Aorta (tissue), 5 donors: Measurements from ENCODE around the gene TST. TPM values are rescaled to one million over a fixed set of nuclear protein-coding genes. Genes with fewer than 3 reads are reported as not detected.
A peak's percentile ranks its signal among the peaks of the same experiment; 100 is the strongest.

ENCODE experiments used
- ATAC-seq: fragments of 200-7000 bp; cut with Tn5 transposase; one replicate; pipeline ENCODE4 v1.9.1; 2022; ENCODE audit warnings: moderate library complexity; ENCODE audit not compliant: low FRiP score
- DNase-seq, 2 donors: peaks; one replicate each; pipeline ENCODE4 v3.0.0-alpha.2; 2020
- H3K27ac ChIP-seq, 2 donors: one replicate each; pipeline ENCODE4 v1.5.1; 2013; ENCODE audit warnings: low read length in 2 of 2, mild to moderate bottlenecking in 2 of 2, moderate library complexity in 2 of 2, control low read depth in 1 of 2, inconsistent platforms in 1 of 2, low read depth in 1 of 2
- H3K27me3 ChIP-seq, 2 donors: one replicate each; pipeline ENCODE4 v1.6.1; 2013; ENCODE audit warnings: control low read depth in 1 of 2, low read length in 1 of 2, mild to moderate bottlenecking in 1 of 2, moderate library complexity in 1 of 2; ENCODE audit not compliant: insufficient read depth in 2 of 2, control insufficient read depth in 1 of 2
- H3K36me3 ChIP-seq, 2 donors: one replicate each; pipeline ENCODE4 v1.6.1; 2013; ENCODE audit warnings: control low read depth in 1 of 2, low read length in 1 of 2, mild to moderate bottlenecking in 1 of 2; ENCODE audit not compliant: insufficient read depth in 2 of 2, control insufficient read depth in 1 of 2
- H3K4me1 ChIP-seq, 2 donors: one replicate each; pipeline ENCODE4 v1.6.1; 2013; ENCODE audit warnings: low read length in 2 of 2, control low read depth in 1 of 2, mild to moderate bottlenecking in 1 of 2, moderate library complexity in 1 of 2; ENCODE audit not compliant: insufficient read depth in 2 of 2, control insufficient read depth in 1 of 2
- H3K4me3 ChIP-seq, 2 donors: one replicate each; pipeline ENCODE4 v1.5.1; 2013; ENCODE audit warnings: low read length in 2 of 2, control low read depth in 1 of 2, mild to moderate bottlenecking in 1 of 2
- H3K9me3 ChIP-seq: one replicate; pipeline ENCODE4 v1.6.1; 2013; ENCODE audit warnings: mild to moderate bottlenecking, low read length; ENCODE audit not compliant: control insufficient read depth
- WGBS, 2 donors: extraction: QIAGEN DNeasy Blood & Tissue Kit; methylation state at CpG; one replicate each; pipeline ENCODE4 v1.1.7; 2013; 5-methylcytosine and 5-hydroxymethylcytosine counted together
- intact Hi-C, 2 donors: fragments of 100-400 bp; cut with DNase I; formaldehyde crosslinking; loops; one replicate each; pipeline versions ENCODE4 v1.14.2 to v1.15.0; 2022
- long read RNA-seq, 2 donors: library from polyadenylated mRNA; unstranded; transcript quantifications; one replicate each; pipeline ENCODE4 v2.0.0, GENCODE V29; 2020 to 2021
- polyA plus RNA-seq, 2 donors: library from polyadenylated mRNA; stranded (reverse); fragments of 200-250 nt; gene quantifications; one replicate each; pipeline ENCODE4 v1.2.3, GENCODE V29; 2013
- total RNA-seq, 2 donors: library from RNA; stranded (reverse); fragmentation: NEBNext Ultra II Directional; extraction: Animal tissue kit (Norgen Biotek cat#: 25700); gene quantifications; one replicate each; pipeline ENCODE4 v1.2.1, GENCODE V29; 2021
- donor health status: healthy with polysubstance abuse.
- donor health status: Bipolar disorder and iron deficiency.
- donor health status: DM: no; HTN: no; CAD: no.
- donor health status: DM: no; HTN: no; CAD: no.
- donor health status: DM: yes; HTN: yes; CAD: no.

TST gene
- total RNA-seq: 1 to 10 TPM; 9.7 to 10.0 TPM
- 10 to 100 TPM; 26.8 to 61.7 TPM for polyA plus RNA-seq
- long read RNA-seq, donor 1, transcript TST-201 (3 exons, 1,211 nt): major isoform, 7 of 12 reads
- long read RNA-seq, donor 1, partial matches to known transcripts: 0 of 12 reads
- long read RNA-seq, donor 1, other reads (novel, unspliced or antisense): 2 of 12 reads
- long read RNA-seq, donor 2, partial matches to known transcripts: 0 of 7 reads
- long read RNA-seq, donor 2, other reads (novel, unspliced or antisense): 2 of 7 reads

DNA sequence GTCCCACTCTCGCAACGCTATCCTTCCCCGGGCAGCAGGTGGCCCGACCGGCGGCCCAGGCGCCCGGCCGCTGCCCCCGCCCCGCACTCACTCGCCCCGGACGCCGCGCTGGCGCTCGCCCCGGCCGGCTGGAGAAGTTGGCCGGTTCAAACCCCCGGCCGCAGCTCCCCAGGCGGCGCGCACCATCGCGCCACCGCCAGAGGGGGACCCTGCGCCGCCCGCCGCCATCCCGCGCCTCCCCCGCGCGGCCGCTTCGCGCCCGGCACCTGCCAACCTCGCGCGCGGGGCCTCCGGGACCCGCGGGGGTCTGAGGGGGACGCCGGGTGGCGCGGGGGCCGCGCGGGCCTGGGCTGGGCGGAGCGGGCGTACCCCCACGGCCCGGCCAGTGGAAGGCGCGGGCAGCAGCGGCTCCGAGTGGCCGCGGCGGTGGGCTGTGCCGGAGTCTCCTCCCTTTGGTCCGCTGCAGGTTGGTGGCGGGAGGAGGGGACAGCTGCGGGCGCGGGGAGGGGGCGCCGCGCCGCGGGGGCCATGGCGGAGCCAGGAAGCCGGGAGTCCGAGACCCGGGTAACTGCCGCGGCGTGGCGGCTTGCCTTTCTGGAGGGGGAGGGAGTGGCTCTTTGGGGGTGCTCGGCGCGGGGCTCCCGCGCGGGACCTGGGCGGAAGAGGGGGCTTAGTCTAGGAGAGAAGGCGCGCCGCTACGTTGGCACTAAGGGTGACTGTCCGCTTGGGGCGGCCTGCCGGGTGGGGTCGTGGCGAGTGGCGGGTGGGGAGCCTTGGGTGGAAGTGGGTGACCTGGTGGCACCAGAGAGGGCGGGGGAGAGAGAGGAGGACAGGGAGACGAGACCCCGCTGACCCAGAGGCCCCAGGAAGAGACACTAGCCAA, at the start of gene TST, which contains the start of gene MPST:
TSS of gene TST (minus strand) at position 139 of the 883 bp plus-strand sequence. CDS start 715 bp downstream, outside the sequence.
TSS of gene MPST (plus strand) at position 434 of the 883 bp plus-strand sequence. CDS start at position 529, 95 bp downstream.
- ATAC-seq: peak; percentile 90
- WGBS, 2 donors: 1% methylated on average over 87 to 107 of the region's 107 CpGs
- no peaks in the 10 kb centered on the region for H3K36me3 ChIP-seq
- intact Hi-C loops: loop anchor here in 1 of 2 donors (2.0 kb wide), 1 partner anchor 41 kb away; no protein-coding TSS in a partner anchor
- DNase-seq: peak; percentile 87 to 93
- peaks cover 0 to 3% of the 10 kb centered on the region in 2 donors for H3K4me1 ChIP-seq
- no peaks in the 10 kb centered on the region for H3K9me3 ChIP-seq
- H3K27me3 ChIP-seq: no peaks in the 10 kb centered on the region
- peak within 1 kb of the TSS; percentile 36 to 66 for H3K27ac ChIP-seq
- H3K4me3 ChIP-seq: peak within 1 kb of the TSS; percentile 93 to 94

DNA sequence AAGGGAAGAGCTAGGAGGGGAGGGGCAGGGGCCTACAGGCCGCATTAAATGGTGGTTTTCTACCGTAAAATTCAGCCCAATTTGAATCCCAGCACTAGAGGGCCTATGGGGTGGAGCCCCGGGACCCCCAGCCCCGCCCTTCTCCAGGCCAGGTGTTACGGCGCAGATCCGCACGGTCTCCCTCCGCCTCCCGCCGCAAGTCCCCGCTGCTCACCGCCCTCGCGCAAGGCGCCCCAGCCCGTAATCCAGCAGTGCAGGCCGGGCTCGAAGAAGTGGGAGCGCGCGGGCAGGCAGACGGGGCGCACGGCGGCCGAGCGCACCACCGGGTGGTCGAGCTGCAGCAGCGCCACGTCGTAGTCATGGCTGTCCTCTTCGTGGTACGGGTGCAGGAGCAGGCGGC, 49.6 kb upstream of the TST start:
- Histone ChIP-seq H3K9me3 (peaks cover 2% of the 10 kb centered on the region), H3K4me1 (no peaks in the 10 kb centered on the region), H3K27ac (no peak overlapping the region), H3K27me3 (no peaks in the 10 kb centered on the region), H3K4me3 (no peak overlapping the region), H3K36me3 (no peaks in the 10 kb centered on the region)
- intact Hi-C loops: no loop called here
- WGBS, 2 donors: 1 to 2% methylated on average over 36 of the region's 36 CpGs
- ATAC-seq (no peak), DNase-seq (no peak)

DNA sequence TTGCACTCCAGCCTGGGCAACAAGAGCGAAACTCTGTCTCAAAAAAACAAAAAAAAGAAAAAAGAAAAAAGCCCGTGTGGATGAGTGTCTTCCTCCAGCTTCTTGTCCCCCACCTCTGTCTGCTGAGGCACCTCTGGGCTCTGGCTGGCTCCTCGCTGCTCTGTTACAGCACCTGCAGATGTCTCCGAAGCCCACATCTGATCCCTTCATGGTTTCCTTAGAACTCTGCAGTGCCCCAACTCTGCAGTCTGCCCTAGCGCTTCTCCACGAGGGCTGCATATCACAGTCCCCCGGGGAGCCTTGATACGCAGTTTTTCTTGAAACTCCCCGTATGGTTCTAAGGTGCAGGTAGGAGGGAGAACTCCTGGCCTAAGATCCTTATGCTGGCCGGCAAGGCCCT, 48.2 kb upstream of the TST start:
- no peak overlapping the region for H3K27ac ChIP-seq
- no peaks in the 10 kb centered on the region for H3K4me1 ChIP-seq
- intact Hi-C loops: no loop called here
- no peaks in the 10 kb centered on the region for H3K27me3 ChIP-seq
- no peak for ATAC-seq
- H3K4me3 ChIP-seq: no peak overlapping the region
- DNase-seq: no peak
- peaks cover 2% of the 10 kb centered on the region for H3K9me3 ChIP-seq
- 70 to 77% methylated on average over 10 of the region's 10 CpGs for WGBS, 2 donors
- H3K36me3 ChIP-seq: no peaks in the 10 kb centered on the region

GRCh38 chr22:37065961-37066360, 46.7 kb upstream of the TST start:
- no peak for ATAC-seq
- Histone ChIP-seq H3K27ac (no peak overlapping the region), H3K4me3 (no peak overlapping the region), H3K27me3 (no peaks in the 10 kb centered on the region), H3K9me3 (no peaks in the 10 kb centered on the region), H3K36me3 (no peaks in the 10 kb centered on the region), H3K4me1 (no peaks in the 10 kb centered on the region)
- DNase-seq: no peak
- intact Hi-C loops: no loop called here
- WGBS, 2 donors: 86 to 87% methylated on average over 9 of the region's 9 CpGs

GRCh38 chr22:37065180-37065579, 45.9 kb upstream of the TST start:
- Histone ChIP-seq H3K4me3 (no peak overlapping the region), H3K27me3 (no peaks in the 10 kb centered on the region), H3K4me1 (no peaks in the 10 kb centered on the region), H3K9me3 (no peaks in the 10 kb centered on the region), H3K27ac (no peak overlapping the region), H3K36me3 (peaks cover 0 to 1% of the 10 kb centered on the region in 2 donors)
- 81 to 84% methylated on average over 3 of the region's 3 CpGs for WGBS, 2 donors
- intact Hi-C loops: no loop called here
- ATAC-seq (no peak), DNase-seq (no peak)

- no peak overlapping the region for H3K4me3 ChIP-seq
- no peaks in the 10 kb centered on the region for H3K27me3 ChIP-seq
- no peak overlapping the region for H3K27ac ChIP-seq
- whole genome bisulfite sequencing, 2 donors: 91 to 93% methylated on average over 11 of the region's 11 CpGs
- DNase-seq: no peak
- no peak for ATAC-seq
- intact Hi-C loops: no loop called here
- peaks cover 0 to 1% of the 10 kb centered on the region in 2 donors for H3K36me3 ChIP-seq
- no peaks in the 10 kb centered on the region for H3K4me1 ChIP-seq
- no peaks in the 10 kb centered on the region for H3K9me3 ChIP-seq
Observed at GRCh38 chr22:37064553-37064952, 45.3 kb upstream of the TST start.

DNA sequence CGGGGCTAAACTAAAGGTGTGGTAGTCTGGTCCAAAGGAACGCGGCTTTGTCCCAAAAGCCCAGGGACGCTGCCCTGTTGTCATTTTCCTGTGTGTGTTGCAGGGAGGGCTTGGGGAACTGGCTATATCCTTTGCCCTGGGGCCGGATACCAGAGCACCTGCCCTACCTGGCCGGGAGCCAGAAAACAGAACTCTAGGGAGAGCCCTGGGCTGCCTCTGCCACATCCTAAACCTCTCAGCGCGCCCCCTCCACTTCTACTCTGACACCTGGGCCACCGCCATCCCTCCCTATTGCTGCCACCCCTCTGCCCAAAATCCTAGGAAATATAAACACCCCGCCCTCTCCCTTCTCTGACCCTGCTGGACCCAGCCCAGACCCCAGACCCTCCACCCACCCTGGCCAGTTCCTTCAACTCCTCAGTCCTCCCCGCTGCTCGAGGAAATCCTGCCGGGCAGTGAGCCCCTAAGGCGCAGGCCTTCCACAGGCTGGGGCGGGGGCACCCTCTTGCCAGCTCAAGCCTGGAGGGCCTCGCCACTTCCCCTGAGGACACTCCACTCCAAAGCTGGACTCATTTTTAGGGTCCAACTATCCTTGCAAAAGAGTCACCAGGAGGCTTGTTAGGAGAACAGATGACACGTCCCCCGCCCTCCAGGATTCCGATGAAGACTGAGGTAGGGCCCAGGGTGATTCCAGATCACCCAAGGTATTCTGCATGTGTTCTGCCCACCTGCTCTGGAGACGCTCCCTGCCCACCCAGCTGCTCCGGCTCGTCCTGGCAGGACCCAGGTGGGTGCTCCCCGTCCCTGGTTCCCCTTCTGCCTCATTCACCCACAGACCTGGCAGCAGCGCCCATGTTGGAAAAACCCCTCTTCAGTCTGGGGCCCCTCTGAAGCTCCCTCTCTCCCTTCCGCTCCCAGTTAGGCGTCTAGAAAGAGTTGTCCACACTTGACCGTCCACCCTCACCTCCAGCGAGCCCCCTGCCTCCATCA, 44.5 kb upstream of the TST start:
- DNase-seq: no peak
- Histone ChIP-seq H3K36me3 (peaks cover 0 to 1% of the 10 kb centered on the region in 2 donors), H3K27me3 (no peaks in the 10 kb centered on the region), H3K4me1 (no peaks in the 10 kb centered on the region), H3K27ac (no peak overlapping the region), H3K9me3 (no peaks in the 10 kb centered on the region), H3K4me3 (no peak overlapping the region)
- 88 to 89% methylated on average over 28 of the region's 28 CpGs for WGBS, 2 donors
- ATAC-seq: no peak
- intact Hi-C loops: no loop called here

DNA sequence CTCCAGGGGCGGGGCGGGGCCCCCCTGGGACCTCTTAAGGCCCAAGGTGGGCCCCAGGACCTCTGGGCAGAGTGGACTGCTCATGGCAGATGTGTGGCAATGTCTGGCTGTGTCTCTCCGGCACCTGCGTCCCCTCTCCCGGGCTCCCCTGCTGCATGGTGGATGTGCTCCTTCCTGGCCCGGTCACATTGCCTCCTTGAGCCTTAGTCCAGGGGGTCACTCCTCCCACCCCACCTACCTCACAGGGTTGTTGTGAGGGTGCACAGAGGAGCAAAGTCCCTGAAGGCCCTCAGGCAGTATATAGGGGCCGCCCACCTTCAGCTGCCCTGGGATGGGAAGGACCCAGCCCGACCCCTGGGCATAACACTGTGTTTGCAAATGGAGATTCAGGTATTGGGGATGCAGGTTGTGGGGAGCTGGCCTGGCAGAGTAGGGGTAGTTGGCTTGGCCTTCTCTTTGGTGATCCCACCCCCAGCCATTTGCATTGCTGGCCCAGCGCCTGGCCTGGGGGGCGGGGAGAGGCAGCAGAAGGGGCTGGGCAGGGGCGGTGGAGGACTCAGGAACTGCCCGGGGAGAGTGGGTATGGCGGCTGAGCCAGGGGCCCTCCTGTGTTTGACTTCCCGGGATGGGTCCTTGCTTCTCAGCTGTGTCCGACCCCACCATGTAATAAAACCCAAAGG, 43.6 kb upstream of the TST start:
- no peak overlapping the region for H3K27ac ChIP-seq
- H3K27me3 ChIP-seq: no peaks in the 10 kb centered on the region
- H3K4me1 ChIP-seq: no peaks in the 10 kb centered on the region
- H3K4me3 ChIP-seq: no peak overlapping the region
- H3K9me3 ChIP-seq: no peaks in the 10 kb centered on the region
- ATAC-seq: no peak
- peaks cover 0 to 1% of the 10 kb centered on the region in 2 donors for H3K36me3 ChIP-seq
- DNase-seq: no peak
- 87 to 88% methylated on average over 15 of the region's 15 CpGs for WGBS, 2 donors
- intact Hi-C loops: no loop called here
